Neural cell (in vitro differentiated cells): Measurements from ENCODE around the gene SNRNP70.
"Not testable (repeated sequence)": the region's sequence is repeated elsewhere in the genome, so short reads cannot be mapped to it uniquely, and the experiment has no call there.

Experiments
- CTCF ChIP-seq: fragments of 450-650 bp; IDR thresholded peaks from 2 replicates; pipeline ENCODE4 v1.5.1; 2014; ENCODE audit warnings: antibody characterized with exemption, mild to moderate bottlenecking, moderate library complexity; ENCODE audit not compliant: poor library complexity, severe bottlenecking
- EP300 ChIP-seq: fragments of 450-650 bp; conservative IDR thresholded peaks from 2 replicates; pipeline ENCODE4 v1.6.1; 2014; ENCODE audit warnings: antibody characterized with exemption, mild to moderate bottlenecking, moderate library complexity; ENCODE audit not compliant: poor library complexity, severe bottlenecking
- EZH2 ChIP-seq: fragments of 200-600, 300-800 bp; shearing (Covaris generic), sonication (generic); IDR thresholded peaks from 2 replicates; pipeline ENCODE4 v1.6.1; 2014; ENCODE audit warnings: antibody characterized with exemption, low read length, borderline replicate concordance, mild to moderate bottlenecking; ENCODE audit not compliant: insufficient read depth, poor library complexity, severe bottlenecking
- REST ChIP-seq: IDR thresholded peaks from 2 replicates; pipeline ENCODE4 v1.6.1; 2012; ENCODE audit warnings: borderline replicate concordance

GRCh38 chr19:49042666-49043065 is 42.6 kb upstream of the SNRNP70 start:
- TF ChIP-seq REST, CTCF, EZH2, EP300: not testable (repeated sequence)
